Mammary epithelial cell (primary cell): Measurements from ENCODE around the gene CYP19A1.

Experiments
- EZH2 ChIP-seq: IDR thresholded peaks from 2 replicates; pipeline ENCODE4 v1.6.1; 2012; ENCODE audit warnings: low read length, inconsistent platforms, borderline replicate concordance
- TF ChIP-seq, protein P1 (sequence below), 2 donors: IDR thresholded peaks in 1 of 2; conservative IDR thresholded peaks in 1 of 2; 2 replicates each; pipeline ENCODE4 v1.5.1; 2011 to 2012; ENCODE audit warnings: inconsistent platforms in 2 of 2, low read length in 2 of 2, mild to moderate bottlenecking in 2 of 2, control low read depth in 1 of 2, low read depth in 1 of 2; ENCODE audit not compliant: insufficient read depth in 1 of 2; ENCODE audit errors: extremely low read depth in 1 of 2

DNA sequence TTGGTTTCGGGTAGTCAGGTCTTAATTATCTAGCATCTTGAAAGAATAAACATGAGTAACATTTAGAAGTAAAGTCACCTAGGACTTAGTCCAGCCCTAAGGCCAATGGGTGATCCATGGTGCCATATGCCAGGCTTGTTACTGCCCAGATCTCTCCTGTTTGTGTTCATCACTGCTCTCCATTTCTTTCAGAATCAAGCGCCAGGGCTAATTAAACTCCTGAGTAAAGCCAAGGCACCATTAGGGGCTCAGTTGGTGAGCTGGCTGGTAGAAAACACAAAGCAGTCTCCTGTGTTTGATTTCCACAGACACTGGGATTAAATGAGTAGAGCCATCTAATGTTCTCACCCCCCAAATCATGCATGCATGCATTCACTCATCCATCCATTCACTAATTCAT, 11.3 kb downstream of the CYP19A1 start:
- TF ChIP-seq, protein P1, sequence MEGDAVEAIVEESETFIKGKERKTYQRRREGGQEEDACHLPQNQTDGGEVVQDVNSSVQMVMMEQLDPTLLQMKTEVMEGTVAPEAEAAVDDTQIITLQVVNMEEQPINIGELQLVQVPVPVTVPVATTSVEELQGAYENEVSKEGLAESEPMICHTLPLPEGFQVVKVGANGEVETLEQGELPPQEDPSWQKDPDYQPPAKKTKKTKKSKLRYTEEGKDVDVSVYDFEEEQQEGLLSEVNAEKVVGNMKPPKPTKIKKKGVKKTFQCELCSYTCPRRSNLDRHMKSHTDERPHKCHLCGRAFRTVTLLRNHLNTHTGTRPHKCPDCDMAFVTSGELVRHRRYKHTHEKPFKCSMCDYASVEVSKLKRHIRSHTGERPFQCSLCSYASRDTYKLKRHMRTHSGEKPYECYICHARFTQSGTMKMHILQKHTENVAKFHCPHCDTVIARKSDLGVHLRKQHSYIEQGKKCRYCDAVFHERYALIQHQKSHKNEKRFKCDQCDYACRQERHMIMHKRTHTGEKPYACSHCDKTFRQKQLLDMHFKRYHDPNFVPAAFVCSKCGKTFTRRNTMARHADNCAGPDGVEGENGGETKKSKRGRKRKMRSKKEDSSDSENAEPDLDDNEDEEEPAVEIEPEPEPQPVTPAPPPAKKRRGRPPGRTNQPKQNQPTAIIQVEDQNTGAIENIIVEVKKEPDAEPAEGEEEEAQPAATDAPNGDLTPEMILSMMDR (conservative IDR thresholded peaks at IDR 0.05 in 1 of 2, IDR thresholded peaks at IDR 0.05 in 1 of 2; ENCODE audit: extremely low read depth in 1 of 2, insufficient read depth in 1 of 2, low read depth in 1 of 2, low read length in 2 of 2): no peak
- no peak for TF ChIP-seq EZH2
